NCI-H1417 treated with DMSO at 0.1 percent for 48 hours (cell line): ENCODE measurements around the gene CA12.

Experiments used
- DNase-seq: peaks from one replicate; lab custom pipeline; 2025; lab: John Stamatoyannopoulos, UW

The CA12 gene

GRCh38 chr15:63306492-63307073 is 75.1 kb downstream of the CA12 start:
- no peak for DNase-seq

DNA sequence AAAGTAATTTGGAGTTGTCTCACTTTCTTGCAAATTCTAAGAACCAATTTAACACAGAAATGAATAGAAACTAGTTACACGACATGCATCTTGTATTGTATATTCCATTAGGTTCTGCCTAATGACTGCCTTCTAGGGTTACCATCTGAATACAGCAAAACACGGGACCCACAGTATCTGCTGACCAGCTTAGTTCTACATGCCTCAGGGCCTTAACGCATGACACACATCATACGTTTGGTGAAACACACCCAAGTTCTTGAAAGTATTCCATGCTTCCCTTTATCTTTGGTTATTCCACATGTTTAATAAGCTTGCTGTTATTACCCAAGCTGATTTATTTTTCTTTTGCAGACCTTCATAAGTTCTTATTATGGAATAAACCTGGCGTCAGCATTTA is 76.4 kb downstream of the CA12 start:
- no peak for DNase-seq

GRCh38 chr15:63301088-63301487 is 80.6 kb downstream of the CA12 start:
- DNase-seq, result no peak

DNA sequence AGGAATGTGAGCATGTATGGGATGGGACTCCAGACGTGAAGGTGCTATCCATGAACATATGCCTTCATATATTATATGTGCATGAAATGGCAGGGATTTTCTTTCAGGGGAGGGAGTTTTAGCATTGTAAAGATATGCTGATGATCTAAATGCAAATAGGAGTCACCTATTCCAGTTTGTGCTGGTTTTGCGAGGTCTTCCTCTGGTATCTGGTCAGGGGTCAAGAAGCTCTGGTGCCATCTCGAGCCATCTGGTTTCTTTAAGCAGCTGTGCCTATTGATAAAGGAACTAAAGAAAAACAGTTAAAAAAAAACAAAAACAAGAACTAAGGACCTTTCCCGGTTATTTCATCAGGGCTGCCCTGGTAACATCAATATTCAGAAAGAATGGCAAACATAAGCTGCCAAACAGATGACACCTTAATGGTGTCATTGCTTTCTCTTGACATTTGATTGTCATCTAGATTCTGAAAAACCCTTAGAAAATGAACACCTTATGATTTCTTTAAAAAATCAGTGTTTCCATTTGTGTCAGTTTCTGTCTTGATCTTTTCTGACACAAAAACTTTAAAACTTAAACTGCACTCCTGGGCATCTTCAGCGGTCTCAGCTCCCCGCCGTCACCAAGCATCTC is 81.6 kb downstream of the CA12 start:
- no peak for DNase-seq

- no peak for DNase-seq
Observed at GRCh38 chr15:63296195-63296594, 85.5 kb downstream of the CA12 start.

DNA sequence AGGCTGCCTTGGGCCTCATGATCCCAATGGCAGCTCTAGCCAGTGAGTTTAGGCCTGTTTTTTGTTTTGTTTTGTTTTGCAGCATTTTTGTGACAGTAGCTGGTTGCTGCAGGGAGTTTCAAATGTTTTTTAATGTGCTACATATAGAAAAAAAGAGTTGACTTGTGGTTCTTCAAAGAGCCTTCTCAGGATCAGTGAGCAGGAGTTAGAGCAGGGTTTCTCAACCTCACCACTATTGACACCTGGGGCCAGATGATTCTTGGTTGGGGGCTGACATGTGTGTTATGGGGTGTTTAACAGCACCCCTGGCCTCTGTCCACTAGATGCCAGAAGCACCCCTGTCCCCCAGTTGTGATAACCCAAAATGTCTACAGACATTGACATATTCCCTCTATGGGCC is 86.3 kb downstream of the CA12 start:
- no peak for DNase-seq

GRCh38 chr15:63294359-63294758 is 87.3 kb downstream of the CA12 start:
- DNase-seq, result no peak

DNA sequence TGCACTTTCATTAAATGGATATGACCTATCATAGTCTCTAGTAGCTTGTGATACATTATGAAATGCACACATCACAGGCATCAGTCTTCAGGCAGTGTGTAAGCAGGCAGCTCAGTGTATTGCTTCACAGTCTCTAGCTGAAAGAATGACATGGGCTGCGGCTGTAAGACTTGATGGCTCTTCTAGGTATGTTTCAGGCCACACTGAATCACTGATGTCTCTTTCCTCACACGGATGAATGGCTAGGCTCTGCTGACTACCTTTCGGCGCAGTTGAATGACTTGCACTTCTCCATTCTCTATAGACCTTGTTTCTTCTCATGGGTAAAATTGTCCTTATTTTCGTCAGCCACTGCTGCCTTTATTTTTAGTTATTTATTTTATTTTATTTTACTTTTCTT is 88.9 kb downstream of the CA12 start:
- DNase-seq, result no peak

DNA sequence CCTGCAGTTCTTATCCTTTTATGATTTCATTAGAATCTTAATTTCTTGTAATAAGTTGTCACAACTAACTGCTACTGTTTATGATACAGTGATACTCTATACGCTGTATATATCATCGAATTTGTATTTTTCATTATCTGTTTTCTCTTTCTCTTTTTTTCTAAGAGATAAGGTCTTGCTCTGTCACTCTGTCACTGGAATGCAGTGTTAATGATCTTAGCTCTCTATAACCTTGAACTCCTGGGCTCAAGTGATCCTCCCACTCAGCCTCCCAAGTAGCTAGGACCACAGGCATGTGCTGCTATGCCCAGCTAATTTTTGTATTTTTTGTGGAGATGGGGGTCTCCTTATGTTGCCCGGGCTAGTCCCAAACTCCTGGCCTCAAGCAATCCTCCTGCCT is 89.4 kb downstream of the CA12 start:
- no peak for DNase-seq

- no peak for DNase-seq
Observed at GRCh38 chr15:63291507-63291906, 90.1 kb downstream of the CA12 start.

- DNase-seq, result peak; percentile 18
Observed at GRCh38 chr15:63288778-63289378, 92.8 kb downstream of the CA12 start.

DNA sequence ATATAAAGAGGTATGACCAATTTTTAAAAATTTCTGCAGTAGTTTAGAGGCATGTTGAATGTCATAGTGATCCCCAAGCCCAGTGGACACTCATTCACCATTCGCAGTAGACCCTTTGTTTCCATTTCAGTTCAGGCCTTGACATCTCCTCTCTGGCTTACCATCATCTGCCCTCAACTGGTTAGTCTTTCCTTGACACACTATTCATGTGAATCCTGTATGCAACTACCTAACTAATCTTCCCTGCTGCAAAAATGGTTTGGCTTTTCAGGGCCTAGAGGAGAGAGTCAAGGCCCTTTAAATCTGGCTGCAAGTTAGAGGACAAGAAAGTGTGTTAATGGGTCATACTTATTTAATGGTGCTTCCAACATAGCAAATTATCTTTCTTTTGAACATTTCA is 93.3 kb downstream of the CA12 start:
- DNase-seq, result no peak

- DNase-seq, result no peak
Observed at GRCh38 chr15:63287109-63287508, 94.5 kb downstream of the CA12 start.

GRCh38 chr15:63284335-63284734 is 97.3 kb downstream of the CA12 start:
- no peak for DNase-seq

DNA sequence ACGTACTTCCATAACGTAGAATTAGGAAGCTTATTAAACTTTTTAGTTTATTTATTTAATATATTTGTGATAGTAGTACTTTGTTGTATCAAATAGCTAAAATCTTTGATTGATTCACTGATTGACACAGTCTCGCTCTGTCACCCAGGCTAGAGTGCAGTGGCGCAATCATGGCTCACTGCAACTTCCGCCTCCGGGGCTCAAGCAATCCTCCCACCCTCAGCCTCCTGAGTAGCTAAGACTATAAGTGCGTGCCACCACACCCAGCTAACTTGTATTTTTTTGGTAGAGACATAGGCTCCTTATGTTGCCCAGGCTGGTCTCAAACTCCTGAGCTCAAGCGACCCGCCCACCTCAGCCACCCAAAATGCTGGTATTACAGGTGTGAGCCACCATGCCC is 98.5 kb downstream of the CA12 start:
- DNase-seq, result no peak

DNA sequence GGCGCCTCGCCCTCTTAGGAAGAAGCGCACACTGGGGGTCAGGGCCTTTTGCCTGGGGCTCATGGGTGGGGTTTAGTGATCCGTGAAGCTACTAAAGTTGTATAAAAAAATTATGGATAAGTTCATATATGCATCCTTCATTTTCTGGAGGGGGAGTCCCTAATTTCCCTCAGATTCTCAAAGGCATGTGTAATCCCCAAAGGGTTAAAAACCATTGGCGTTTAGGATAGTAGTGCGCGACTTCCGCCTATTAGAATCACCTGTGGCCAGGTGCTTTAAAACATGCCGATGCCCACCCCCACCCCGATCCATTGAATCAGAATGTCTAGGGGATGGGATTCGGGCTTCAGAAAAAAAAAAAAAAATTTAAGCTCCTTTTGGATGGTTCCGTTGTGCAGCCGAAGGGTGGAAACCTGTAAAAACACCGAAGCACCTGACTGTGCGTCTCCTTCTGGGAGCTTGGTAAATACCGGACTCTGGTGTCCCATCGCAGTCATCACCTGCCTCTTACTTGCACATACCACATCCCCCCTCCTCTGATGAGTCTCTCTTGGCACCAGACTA is 103.7 kb downstream of the CA12 start:
- DNase-seq, result no peak

DNA sequence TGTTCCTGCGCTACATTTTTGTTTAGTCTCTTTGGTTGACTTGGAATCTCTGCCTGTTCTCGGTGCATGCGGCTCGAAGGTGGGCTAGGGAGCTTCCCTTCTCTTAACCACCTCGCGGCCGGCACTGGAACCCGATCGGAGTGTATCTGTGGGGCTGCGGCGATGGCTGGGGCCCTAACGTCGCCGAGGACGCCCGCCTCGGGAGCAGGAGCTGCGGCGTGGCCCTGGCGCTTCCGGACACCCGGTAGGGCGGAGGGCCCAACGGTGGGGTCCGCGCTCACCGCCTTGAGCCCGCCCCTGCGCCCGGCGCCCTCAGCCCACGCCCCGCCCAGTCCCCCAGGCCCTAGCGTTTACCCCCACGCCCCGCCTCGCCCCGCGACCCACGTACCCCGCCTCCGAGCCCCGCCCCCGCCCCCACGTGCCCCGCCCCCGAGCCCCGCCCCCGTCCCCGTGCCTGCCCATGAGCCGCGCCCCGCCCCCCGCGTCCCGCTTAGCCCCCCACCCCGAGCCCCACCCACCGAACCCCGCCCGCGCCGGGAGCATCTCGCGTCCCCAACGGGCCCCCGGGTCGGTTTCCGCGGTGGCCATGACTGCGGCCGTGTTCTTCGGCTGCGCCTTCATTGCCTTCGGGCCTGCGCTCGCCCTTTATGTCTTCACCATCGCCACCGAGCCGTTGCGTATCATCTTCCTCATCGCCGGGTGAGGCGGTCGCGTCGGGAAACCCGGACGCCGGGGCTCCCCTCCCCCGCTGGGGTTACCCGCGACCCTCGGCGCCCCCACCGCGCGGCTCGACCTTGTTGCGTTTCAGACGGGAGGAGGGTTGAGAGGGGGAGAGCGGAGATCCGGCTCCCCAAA is 104.4 kb downstream of the CA12 start, which contains the start of gene APH1B:
Gene APH1B (plus strand): TSS at position 568 of the 855 bp plus-strand sequence. CDS start 19 bp downstream, at position 587.
- peak; percentile 30 for DNase-seq

GRCh38 chr15:63276342-63277037 is 105.2 kb downstream of the CA12 start:
- no peak for DNase-seq

- no peak for DNase-seq
Observed at GRCh38 chr15:63274427-63274826, 107.2 kb downstream of the CA12 start.
